Fibroblast of lung (primary cell): ENCODE measurements around the gene DPP4. TPM values are rescaled to one million over a fixed set of nuclear protein-coding genes. Genes with fewer than 3 reads are reported as not detected.

Experiments used
- DNase-seq, 2 donors: peaks; one replicate each; pipeline versions ENCODE4 v3.0.0 to v3.0.0-alpha.2; 2010; ENCODE audit warnings: low read depth in 2 of 2
- H2AFZ ChIP-seq: 2 replicates; pipeline ENCODE4 v1.5.1; 2012; ENCODE audit warnings: low read length, control low read depth, inconsistent platforms
- H3K27ac ChIP-seq: 2 replicates; pipeline ENCODE4 v1.5.1; 2011; ENCODE audit warnings: low read length, control low read depth; ENCODE audit not compliant: insufficient read depth
- H3K27me3 ChIP-seq: 2 replicates; pipeline ENCODE4 v1.5.1; 2011; ENCODE audit warnings: mild to moderate bottlenecking, low read length; ENCODE audit not compliant: control insufficient read depth, insufficient read depth
- H3K36me3 ChIP-seq: 2 replicates; pipeline ENCODE4 v1.5.1; 2011; ENCODE audit warnings: low read length; ENCODE audit not compliant: control insufficient read depth, insufficient read depth
- H3K4me1 ChIP-seq: 2 replicates; pipeline ENCODE4 v1.5.1; 2011; ENCODE audit warnings: low read length; ENCODE audit not compliant: control insufficient read depth, insufficient read depth; ENCODE audit errors: extremely low read depth
- H3K4me2 ChIP-seq: 2 replicates; pipeline ENCODE4 v1.5.1; 2011; ENCODE audit warnings: low read length, control low read depth; ENCODE audit not compliant: insufficient read depth; ENCODE audit errors: extremely low read depth
- H3K4me3 ChIP-seq, 4 experiments: fragments of 200-600 bp in 1 of 4; sonication (generic) in 1 of 4; replicated peaks in 1 of 4; 2 replicates each; pipeline ENCODE4 v1.5.1; 2011 to 2016; ENCODE audit warnings: low read length in 4 of 4, low read depth in 3 of 4, mild to moderate bottlenecking in 3 of 4, control low read depth in 2 of 4, inconsistent platforms in 1 of 4, mixed read lengths in 1 of 4; ENCODE audit not compliant: insufficient read depth in 1 of 4; ENCODE audit errors: control extremely low read depth in 1 of 4
- H3K79me2 ChIP-seq: 2 replicates; pipeline ENCODE4 v1.5.1; 2012; ENCODE audit warnings: mild to moderate bottlenecking, low read length, inconsistent platforms; ENCODE audit not compliant: control insufficient read depth, insufficient read depth
- H3K9ac ChIP-seq: 2 replicates; pipeline ENCODE4 v1.5.1; 2011; ENCODE audit warnings: mild to moderate bottlenecking, low read length, control low read depth; ENCODE audit not compliant: insufficient read depth
- H3K9me3 ChIP-seq: 2 replicates; pipeline ENCODE4 v1.5.1; 2012; ENCODE audit warnings: low read depth, low read length; ENCODE audit not compliant: control insufficient read depth, insufficient read depth
- H4K20me1 ChIP-seq: 2 replicates; pipeline ENCODE4 v1.5.1; 2011; ENCODE audit warnings: low read length; ENCODE audit not compliant: control insufficient read depth, insufficient read depth; ENCODE audit errors: extremely low read depth
- CTCF ChIP-seq, 2 donors: IDR thresholded peaks in 1 of 2; conservative IDR thresholded peaks in 1 of 2; 1 replicate in 1 of 2; 2 replicates in 1 of 2; pipeline ENCODE4 v1.5.1; 2011 to 2012; ENCODE audit warnings: low read length in 2 of 2, control low read depth in 1 of 2, inconsistent platforms in 1 of 2, low read depth in 1 of 2, mild to moderate bottlenecking in 1 of 2
- EZH2 ChIP-seq: IDR thresholded peaks from 2 replicates; pipeline ENCODE4 v1.5.1; 2012; ENCODE audit warnings: low read length, control low read depth, mild to moderate bottlenecking; ENCODE audit errors: missing control alignments
- polyA plus RNA-seq, 2 donors: library from polyadenylated mRNA; depleted of rRNA in 1 of 2; stranded (reverse) in 1 of 2; unstranded in 1 of 2; fragments of >200 nt; gene quantifications; 2 replicates each; pipeline ENCODE4 v1.2.1, GENCODE V29; 2011 to 2012; ENCODE audit warnings: missing spikeins in 1 of 2
- total RNA-seq: library from RNA; depleted of rRNA; stranded (reverse); fragments of >200 nt; gene quantifications from 2 replicates; pipeline ENCODE4 v1.2.1, GENCODE V29; 2014

Gene DPP4
- total and polyA plus RNA-seq, 2 donors (not counting 1 experiment from before 2014, with no cell fraction given) = 58.1 to 297 TPM

GRCh38 chr2:162035981-162036380, 38.0 kb downstream of the DPP4 start:
- Histone ChIP-seq H3K4me3 (no peak overlapping the region), H3K4me1 (no peaks in the 10 kb centered on the region), H4K20me1 (no peaks in the 10 kb centered on the region), H3K36me3 (no peaks in the 10 kb centered on the region), H3K9me3 (no peaks in the 10 kb centered on the region), H2AFZ (no peak overlapping the region), H3K27me3 (no peaks in the 10 kb centered on the region), H3K4me2 (no peak overlapping the region), H3K79me2 (no peaks in the 10 kb centered on the region), H3K9ac (no peak overlapping the region), H3K27ac (no peak overlapping the region)
- TF ChIP-seq CTCF (conservative IDR thresholded peaks at IDR 0.05 in 1 of 2, IDR thresholded peaks at IDR 0.05 in 1 of 2; ENCODE audit: low read depth in 1 of 2, low read length in 2 of 2) (no peak), EZH2 (no peak)
- no peak for DNase-seq

GRCh38 chr2:162030363-162031190, 43.4 kb downstream of the DPP4 start:
- no peaks in the 10 kb centered on the region for H4K20me1 ChIP-seq
- no peak overlapping the region for H3K4me3 ChIP-seq
- H3K27ac ChIP-seq = no peak overlapping the region
- H3K79me2 ChIP-seq = no peaks in the 10 kb centered on the region
- H3K4me1 ChIP-seq = peaks cover 10% of the 10 kb centered on the region
- H3K9ac ChIP-seq = no peak overlapping the region
- H3K9me3 ChIP-seq = no peaks in the 10 kb centered on the region
- no peak for DNase-seq
- no peak overlapping the region for H3K4me2 ChIP-seq
- TF ChIP-seq EZH2 = no peak
- no peak for TF ChIP-seq CTCF (conservative IDR thresholded peaks at IDR 0.05 in 1 of 2, IDR thresholded peaks at IDR 0.05 in 1 of 2; ENCODE audit: low read depth in 1 of 2, low read length in 2 of 2)
- no peak overlapping the region for H2AFZ ChIP-seq
- H3K27me3 ChIP-seq = no peaks in the 10 kb centered on the region
- no peaks in the 10 kb centered on the region for H3K36me3 ChIP-seq

GRCh38 chr2:162029287-162029901, 44.6 kb downstream of the DPP4 start:
- DNase-seq = peak; percentile 46 to 65
- H3K4me2 ChIP-seq = peak overlapping the region; percentile 37

More at GRCh38 chr2:162029287-162029901, 44.6 kb downstream of the DPP4 start:
- H3K36me3 ChIP-seq = no peaks in the 10 kb centered on the region
- no peak overlapping the region for H3K4me3 ChIP-seq
- no peak overlapping the region for H3K9ac ChIP-seq
- H3K27me3 ChIP-seq = no peaks in the 10 kb centered on the region
- no peak overlapping the region for H3K27ac ChIP-seq
- no peak overlapping the region for H2AFZ ChIP-seq
- H4K20me1 ChIP-seq = no peaks in the 10 kb centered on the region
- peaks cover 13% of the 10 kb centered on the region for H3K4me1 ChIP-seq
- H3K9me3 ChIP-seq = no peaks in the 10 kb centered on the region
- TF ChIP-seq CTCF (conservative IDR thresholded peaks at IDR 0.05 in 1 of 2, IDR thresholded peaks at IDR 0.05 in 1 of 2; ENCODE audit: low read depth in 1 of 2, low read length in 2 of 2) (no peak), EZH2 (no peak)
- H3K79me2 ChIP-seq = no peaks in the 10 kb centered on the region
